ENCODE data around the gene LPP.

DNA sequence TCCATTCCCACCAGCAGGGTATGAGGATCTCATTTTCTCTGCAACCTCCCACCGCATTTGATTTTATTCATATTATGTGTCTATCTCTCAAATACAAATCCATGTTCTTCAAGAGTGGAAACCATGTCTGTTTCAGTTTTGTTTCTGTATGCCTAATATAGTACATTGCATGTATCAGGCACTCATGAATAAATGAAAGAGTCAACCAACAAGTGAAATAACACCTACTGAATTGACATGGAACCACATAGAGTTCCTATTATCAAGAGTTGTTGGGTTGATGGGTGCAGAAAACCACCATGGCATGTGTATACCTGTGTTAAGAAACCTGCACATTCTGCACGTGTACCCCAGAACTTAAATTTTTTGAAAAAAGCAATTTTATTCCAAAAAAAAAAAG, 466.8 kb downstream of the LPP start:
- TF ChIP-seq FOXJ3 (CRISPR knock-in tag; IDR thresholded peaks at IDR 0.05) = no peak
- no peak for TF ChIP-seq JUND (IDR thresholded peaks at IDR 0.05; ENCODE audit: borderline replicate concordance, low read depth, low read length)
- no peak for TF ChIP-seq JUND (tag; IDR thresholded peaks at IDR 0.05; ENCODE audit: borderline replicate concordance, low read depth, low read length)
- TF ChIP-seq RREB1 (CRISPR knock-in tag; IDR thresholded peaks at IDR 0.05) = no peak
- no peak for TF ChIP-seq PTTG1 (tag; IDR thresholded peaks at IDR 0.05; ENCODE audit: low read depth)
- TF ChIP-seq, protein P1, sequence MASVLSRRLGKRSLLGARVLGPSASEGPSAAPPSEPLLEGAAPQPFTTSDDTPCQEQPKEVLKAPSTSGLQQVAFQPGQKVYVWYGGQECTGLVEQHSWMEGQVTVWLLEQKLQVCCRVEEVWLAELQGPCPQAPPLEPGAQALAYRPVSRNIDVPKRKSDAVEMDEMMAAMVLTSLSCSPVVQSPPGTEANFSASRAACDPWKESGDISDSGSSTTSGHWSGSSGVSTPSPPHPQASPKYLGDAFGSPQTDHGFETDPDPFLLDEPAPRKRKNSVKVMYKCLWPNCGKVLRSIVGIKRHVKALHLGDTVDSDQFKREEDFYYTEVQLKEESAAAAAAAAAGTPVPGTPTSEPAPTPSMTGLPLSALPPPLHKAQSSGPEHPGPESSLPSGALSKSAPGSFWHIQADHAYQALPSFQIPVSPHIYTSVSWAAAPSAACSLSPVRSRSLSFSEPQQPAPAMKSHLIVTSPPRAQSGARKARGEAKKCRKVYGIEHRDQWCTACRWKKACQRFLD (CRISPR knock-in tag; IDR thresholded peaks at IDR 0.05) = no peak
- no peak for TF ChIP-seq ZNF398 (CRISPR knock-in tag; IDR thresholded peaks at IDR 0.05)
- no peak for TF ChIP-seq YY1 (IDR thresholded peaks at IDR 0.05; ENCODE audit: borderline replicate concordance in 1 of 3, control insufficient read depth in 1 of 3, extremely low read depth in 1 of 3, insufficient read depth in 3 of 3, insufficient read length in 1 of 3, insufficient replicate concordance in 2 of 3, low read depth in 1 of 3, low read length in 2 of 3)
- no peak for TF ChIP-seq FOXP1 (CRISPR knock-in tag; IDR thresholded peaks at IDR 0.05)
- TF ChIP-seq, protein P2, sequence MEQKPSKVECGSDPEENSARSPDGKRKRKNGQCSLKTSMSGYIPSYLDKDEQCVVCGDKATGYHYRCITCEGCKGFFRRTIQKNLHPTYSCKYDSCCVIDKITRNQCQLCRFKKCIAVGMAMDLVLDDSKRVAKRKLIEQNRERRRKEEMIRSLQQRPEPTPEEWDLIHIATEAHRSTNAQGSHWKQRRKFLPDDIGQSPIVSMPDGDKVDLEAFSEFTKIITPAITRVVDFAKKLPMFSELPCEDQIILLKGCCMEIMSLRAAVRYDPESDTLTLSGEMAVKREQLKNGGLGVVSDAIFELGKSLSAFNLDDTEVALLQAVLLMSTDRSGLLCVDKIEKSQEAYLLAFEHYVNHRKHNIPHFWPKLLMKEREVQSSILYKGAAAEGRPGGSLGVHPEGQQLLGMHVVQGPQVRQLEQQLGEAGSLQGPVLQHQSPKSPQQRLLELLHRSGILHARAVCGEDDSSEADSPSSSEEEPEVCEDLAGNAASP (IDR thresholded peaks at IDR 0.05) = no peak
- no peak for TF ChIP-seq HNRNPLL (IDR thresholded peaks at IDR 0.05; ENCODE audit: low read depth, low read length, poor library complexity, severe bottlenecking)
- TF ChIP-seq SREBF2 (CRISPR knock-in tag; IDR thresholded peaks at IDR 0.05) = no peak
- no peak for TF ChIP-seq NFE2 (IDR thresholded peaks at IDR 0.05; ENCODE audit: low read depth)
- TF ChIP-seq BRCA1 (IDR thresholded peaks at IDR 0.05) = no peak
- TF ChIP-seq BRCA1 (CRISPR knock-in tag; IDR thresholded peaks at IDR 0.05) = no peak

Measured in K562 (cell line).